Transverse colon (tissue), 4 donors: ENCODE results near the gene LCP2.

Experiments
- CTCF ChIP-seq, 5 experiments: fragments of 200-600 bp in 3 of 5; fragments of 450-650 bp in 2 of 5; sonication (generic) in 3 of 5; IDR thresholded peaks; 1 replicate in 2 of 5; 2 replicates in 3 of 5; pipeline ENCODE4 v1.5.1; 2016 to 2017; ENCODE audit warnings: antibody characterized with exemption in 5 of 5, inconsistent platforms in 3 of 5, mild to moderate bottlenecking in 2 of 5, moderate library complexity in 1 of 5
- EP300 ChIP-seq: sonication (generic); formaldehyde crosslinking; IDR thresholded peaks from one replicate; pipeline ENCODE4 v1.6.1; 2017; ENCODE audit warnings: antibody characterized with exemption, low read depth
- POLR2A ChIP-seq: fragments of 450-650 bp; IDR thresholded peaks from one replicate; pipeline ENCODE4 v1.6.1; 2016; ENCODE audit warnings: antibody characterized with exemption, mild to moderate bottlenecking, moderate library complexity
- POLR2AphosphoS5 ChIP-seq, 3 donors: sonication (generic); formaldehyde crosslinking; IDR thresholded peaks; one replicate each; pipeline ENCODE4 v1.6.1; 2016; ENCODE audit warnings: antibody characterized with exemption in 3 of 3

DNA sequence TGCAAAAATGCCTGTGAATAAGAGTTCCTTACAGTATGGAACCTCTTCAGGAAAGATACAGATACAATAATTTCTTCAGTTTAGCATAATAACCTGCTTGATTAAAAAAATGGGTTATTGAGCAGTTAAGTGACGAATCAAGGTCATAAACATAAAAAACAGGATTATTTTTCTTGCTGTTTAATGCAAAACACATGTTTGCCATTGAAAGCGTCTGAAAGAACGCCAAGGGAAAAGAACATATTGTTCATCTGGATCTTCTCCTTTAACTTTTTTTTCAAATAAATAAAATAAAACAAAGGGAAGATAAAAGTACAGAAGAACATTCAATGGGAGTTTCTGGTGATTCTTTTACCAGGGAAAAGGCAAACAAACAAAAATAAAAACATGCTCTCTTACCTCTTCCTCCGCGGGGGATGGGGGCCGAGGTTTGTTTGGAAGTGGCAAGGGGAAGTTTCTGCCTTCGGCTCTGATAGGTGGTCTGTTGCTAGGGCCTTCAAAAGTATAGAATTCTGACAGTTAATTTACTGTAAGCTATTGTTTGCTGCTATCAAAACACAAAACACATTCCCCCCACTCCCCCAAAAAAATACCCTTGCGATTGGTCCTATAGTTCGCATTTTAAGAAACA is 44.7 kb downstream of the LCP2 start:
- TF ChIP-seq POLR2A, result no peak
- TF ChIP-seq EP300, result no peak
- TF ChIP-seq CTCF (IDR thresholded peaks at IDR 0.05), result no peak
- TF ChIP-seq POLR2AphosphoS5 (IDR thresholded peaks at IDR 0.05), result no peak
